Neuronal stem cell (in vitro differentiated cells): ENCODE data around the gene PHF24.

ENCODE experiments used
- DNase-seq: peaks from one replicate; pipeline ENCODE4 v3.0.0-alpha.2; 2013; ENCODE audit warnings: low spot score
- H2AFZ ChIP-seq: one replicate; pipeline ENCODE4 v1.6.1; 2013; ENCODE audit warnings: mild to moderate bottlenecking, low read length, inconsistent platforms
- H2AK5ac ChIP-seq: 2 replicates; pipeline ENCODE4 v1.6.1; 2013; ENCODE audit warnings: low read depth, mild to moderate bottlenecking, inconsistent platforms, low read length, moderate library complexity, mixed read lengths
- H2BK120ac ChIP-seq: 2 replicates; pipeline ENCODE4 v1.6.1; 2013; ENCODE audit warnings: low read depth, mild to moderate bottlenecking, inconsistent platforms, low read length, moderate library complexity, mixed read lengths
- H2BK12ac ChIP-seq: one replicate; pipeline ENCODE4 v1.6.1; 2013; ENCODE audit warnings: low read length, inconsistent platforms
- H2BK15ac ChIP-seq: 2 replicates; pipeline ENCODE4 v1.6.1; 2013; ENCODE audit warnings: mild to moderate bottlenecking, low read length, inconsistent platforms, mixed read lengths
- H2BK5ac ChIP-seq: one replicate; pipeline ENCODE4 v1.6.1; 2013; ENCODE audit warnings: inconsistent platforms, mild to moderate bottlenecking, low read length, moderate library complexity
- H3K14ac ChIP-seq: one replicate; pipeline ENCODE4 v1.6.1; 2013; ENCODE audit warnings: low read length, inconsistent platforms
- H3K18ac ChIP-seq: 2 replicates; pipeline ENCODE4 v1.6.1; 2013; ENCODE audit warnings: low read length, inconsistent platforms
- H3K23ac ChIP-seq: 2 replicates; pipeline ENCODE4 v1.6.1; 2013; ENCODE audit warnings: low read depth, mild to moderate bottlenecking, mixed read lengths, low read length, inconsistent platforms; ENCODE audit not compliant: poor library complexity
- H3K27ac ChIP-seq: replicated peaks from 3 replicates; pipeline ENCODE4 v1.5.1; 2013; ENCODE audit warnings: low read length, inconsistent platforms
- H3K27me3 ChIP-seq, 3 experiments: 2 replicates each; pipeline ENCODE4 v1.6.1; 2013; ENCODE audit warnings: low read length in 3 of 3, mild to moderate bottlenecking in 2 of 3, inconsistent platforms in 1 of 3, low read depth in 1 of 3, mixed read lengths in 1 of 3, moderate library complexity in 1 of 3; ENCODE audit not compliant: control insufficient read depth in 3 of 3, insufficient read depth in 3 of 3
- H3K36me3 ChIP-seq, 2 donors: replicated peaks in 1 of 2; 2 replicates each; pipeline ENCODE4 v1.6.1; 2013; ENCODE audit warnings: low read length in 2 of 2; ENCODE audit not compliant: control insufficient read depth in 2 of 2, insufficient read depth in 2 of 2
- H3K4ac ChIP-seq: 2 replicates; pipeline ENCODE4 v1.6.1; 2013; ENCODE audit warnings: inconsistent platforms, mild to moderate bottlenecking, low read length, moderate library complexity
- H3K4me1 ChIP-seq, 2 donors: 1 replicate in 1 of 2; 2 replicates in 1 of 2; pipeline ENCODE4 v1.6.1; 2013; ENCODE audit warnings: low read length in 2 of 2, low read depth in 1 of 2; ENCODE audit not compliant: control insufficient read depth in 2 of 2, insufficient read depth in 1 of 2
- H3K4me2 ChIP-seq: one replicate; pipeline ENCODE4 v1.6.1; 2013; ENCODE audit warnings: mild to moderate bottlenecking, low read length, inconsistent platforms; ENCODE audit not compliant: insufficient read depth, poor library complexity, severe bottlenecking
- H3K4me3 ChIP-seq, 2 donors: 2 replicates each; pipeline ENCODE4 v1.5.1; 2013; ENCODE audit warnings: low read length in 2 of 2, mild to moderate bottlenecking in 2 of 2, inconsistent platforms in 1 of 2, moderate library complexity in 1 of 2
- H3K79me1 ChIP-seq: one replicate; pipeline ENCODE4 v1.6.1; 2013; ENCODE audit warnings: low read depth, mild to moderate bottlenecking, inconsistent platforms, low read length, moderate library complexity
- H3K9ac ChIP-seq: one replicate; pipeline ENCODE4 v1.6.1; 2013; ENCODE audit warnings: mild to moderate bottlenecking, low read depth, low read length, inconsistent platforms; ENCODE audit not compliant: poor library complexity
- H3K9me3 ChIP-seq, 2 donors: replicated peaks in 1 of 2; 2 replicates each; pipeline versions ENCODE3 to v1.6.1; 2013; ENCODE audit warnings: low read length in 2 of 2, mild to moderate bottlenecking in 2 of 2, inconsistent platforms in 1 of 2, low read depth in 1 of 2, mixed read lengths in 1 of 2, moderate library complexity in 1 of 2; ENCODE audit not compliant: control insufficient read depth in 2 of 2, insufficient read depth in 1 of 2
- H4K8ac ChIP-seq: one replicate; pipeline ENCODE4 v1.6.1; 2013; ENCODE audit warnings: low read depth, mild to moderate bottlenecking, inconsistent platforms, low read length, moderate library complexity
- H4K91ac ChIP-seq: one replicate; pipeline ENCODE4 v1.6.1; 2013; ENCODE audit warnings: low read length, low read depth, mild to moderate bottlenecking, inconsistent platforms; ENCODE audit not compliant: poor library complexity
- WGBS, 2 donors: extraction: QIAGEN DNeasy Blood & Tissue Kit; methylation state at CpG; one replicate each; pipeline ENCODE4 v1.1.7; 2013; ENCODE audit warnings: missing lambda C conversion rate in 2 of 2, mixed read lengths in 1 of 2; ENCODE audit not compliant: insufficient read length in 2 of 2, insufficient replicate concordance in 1 of 2; ENCODE audit errors: extremely low coverage in 2 of 2; 5-methylcytosine and 5-hydroxymethylcytosine counted together

Gene PHF24

GRCh38 chr9:35026671-35027070 lies 68.6 kb downstream of the PHF24 start:
- Histone ChIP-seq H2BK120ac (no peak overlapping the region), H4K91ac (no peak overlapping the region), H2BK15ac (no peak overlapping the region), H4K8ac (no peak overlapping the region), H3K9ac (no peak overlapping the region), H3K27ac (no peak overlapping the region), H3K79me1 (no peaks in the 10 kb centered on the region), H3K36me3 (no peaks in the 10 kb centered on the region), H3K4me1 (peaks cover 0 to 2% of the 10 kb centered on the region in 2 donors), H3K14ac (no peak overlapping the region), H3K23ac (no peak overlapping the region), H3K4ac (no peak overlapping the region), H2BK12ac (no peak overlapping the region), H3K4me3 (no peak overlapping the region), H2AFZ (no peak overlapping the region), H3K4me2 (no peak overlapping the region), H3K9me3 (peaks cover 2 to 11% of the 10 kb centered on the region in 2 donors), H3K18ac (no peak overlapping the region), H3K27me3 (no peaks in the 10 kb centered on the region), H2AK5ac (no peak overlapping the region), H2BK5ac (no peak overlapping the region)
- no peak for DNase-seq
- no CpG with 5 or more reads among the region's 3 CpGs for WGBS, 2 donors

GRCh38 chr9:35027374-35027773 lies 69.3 kb downstream of the PHF24 start:
- H2BK12ac ChIP-seq, result no peak overlapping the region
- H2BK120ac ChIP-seq, result no peak overlapping the region

GRCh38 chr9:35027860-35028259 lies 69.8 kb downstream of the PHF24 start:
- no peak overlapping the region for H2AFZ ChIP-seq
- no peak overlapping the region for H2BK15ac ChIP-seq
- no peak overlapping the region for H3K27ac ChIP-seq
- no peak overlapping the region for H3K14ac ChIP-seq
- no peak overlapping the region for H2BK12ac ChIP-seq
- H3K4me3 ChIP-seq, result no peak overlapping the region
- no peak overlapping the region for H2BK5ac ChIP-seq
- DNase-seq, result no peak
- peaks cover 0 to under 1% of the 10 kb centered on the region in 2 donors for H3K36me3 ChIP-seq
- no peak overlapping the region for H2AK5ac ChIP-seq
- H3K27me3 ChIP-seq, result no peaks in the 10 kb centered on the region
- whole genome bisulfite sequencing, 2 donors, result no CpG with 5 or more reads among the region's 1 CpG
- H3K4me2 ChIP-seq, result no peak overlapping the region
- H3K9ac ChIP-seq, result no peak overlapping the region
- peaks cover 2 to 11% of the 10 kb centered on the region in 2 donors for H3K9me3 ChIP-seq
- H2BK120ac ChIP-seq, result no peak overlapping the region
- H3K23ac ChIP-seq, result no peak overlapping the region
- no peak overlapping the region for H3K18ac ChIP-seq
- no peak overlapping the region for H3K4ac ChIP-seq
- peaks cover 0 to 2% of the 10 kb centered on the region in 2 donors for H3K4me1 ChIP-seq
- no peaks in the 10 kb centered on the region for H3K79me1 ChIP-seq
- no peak overlapping the region for H4K91ac ChIP-seq
- no peak overlapping the region for H4K8ac ChIP-seq

More at GRCh38 chr9:35027374-35027773, 69.3 kb downstream of the PHF24 start:
- Histone ChIP-seq H2BK5ac (no peak overlapping the region), H3K79me1 (no peaks in the 10 kb centered on the region), H3K4me3 (no peak overlapping the region), H3K27ac (no peak overlapping the region), H3K9me3 (peaks cover 2 to 11% of the 10 kb centered on the region in 2 donors), H3K23ac (no peak overlapping the region), H3K27me3 (no peaks in the 10 kb centered on the region), H2AK5ac (no peak overlapping the region), H3K9ac (no peak overlapping the region), H2BK15ac (no peak overlapping the region), H2AFZ (no peak overlapping the region), H4K91ac (no peak overlapping the region), H4K8ac (no peak overlapping the region), H3K4me1 (peaks cover 0 to 2% of the 10 kb centered on the region in 2 donors), H3K36me3 (no peaks in the 10 kb centered on the region), H3K4me2 (no peak overlapping the region), H3K14ac (no peak overlapping the region), H3K18ac (no peak overlapping the region), H3K4ac (no peak overlapping the region)
- DNase-seq, result no peak
- whole genome bisulfite sequencing, 2 donors, result no CpG with 5 or more reads among the region's 1 CpG

GRCh38 chr9:35028341-35028740 lies 70.3 kb downstream of the PHF24 start:
- DNase-seq, result no peak
- Histone ChIP-seq H2BK15ac (no peak overlapping the region), H2AK5ac (no peak overlapping the region), H2AFZ (no peak overlapping the region), H2BK12ac (no peak overlapping the region), H3K4ac (no peak overlapping the region), H3K4me3 (no peak overlapping the region), H3K14ac (no peak overlapping the region), H3K79me1 (no peaks in the 10 kb centered on the region), H3K36me3 (peaks cover 0 to 5% of the 10 kb centered on the region in 2 donors), H3K4me1 (peaks cover 0 to 2% of the 10 kb centered on the region in 2 donors), H3K9ac (no peak overlapping the region), H3K27me3 (no peaks in the 10 kb centered on the region), H2BK120ac (no peak overlapping the region), H3K4me2 (no peak overlapping the region), H3K27ac (no peak overlapping the region), H3K9me3 (peaks cover 2 to 11% of the 10 kb centered on the region in 2 donors), H3K18ac (no peak overlapping the region), H3K23ac (no peak overlapping the region), H4K8ac (no peak overlapping the region), H4K91ac (no peak overlapping the region), H2BK5ac (no peak overlapping the region)
